HepG2 (cell line): ENCODE data around the gene GHRH. TPM values are rescaled to one million over a fixed set of nuclear protein-coding genes. Genes with fewer than 3 reads are reported as not detected.
A peak's percentile ranks its signal among the peaks of the same experiment; 100 is the strongest.

ENCODE experiments used
- GATAD2A ChIP-seq: IDR thresholded peaks from 2 replicates; pipeline ENCODE4 v1.6.1; 2016
- GFI1 ChIP-seq: sonication (generic); formaldehyde crosslinking; IDR thresholded peaks from 2 replicates; pipeline ENCODE4 v1.5.0; 2020; ENCODE audit warnings: missing genetic modification reagents, mild to moderate bottlenecking, borderline replicate concordance
- HDAC1 ChIP-seq: sonication (generic); formaldehyde crosslinking; IDR thresholded peaks from 2 replicates; pipeline ENCODE4 v1.5.1; 2020; ENCODE audit warnings: mild to moderate bottlenecking, missing genetic modification reagents
- RCOR2 ChIP-seq: IDR thresholded peaks from 2 replicates; pipeline ENCODE4 v1.6.1; 2016; ENCODE audit warnings: missing biosample characterization, missing genetic modification reagents
- SIN3A ChIP-seq: IDR thresholded peaks from 2 replicates; pipeline ENCODE4 v1.6.1; 2011; ENCODE audit warnings: low read depth, mild to moderate bottlenecking, control low read depth, low read length, borderline replicate concordance
- SKI ChIP-seq: fragments of 450-650 bp; IDR thresholded peaks from one replicate; pipeline ENCODE4 v1.6.1; 2018; ENCODE audit warnings: mild to moderate bottlenecking; ENCODE audit not compliant: partially characterized antibody
- TBP ChIP-seq: sonication (generic); formaldehyde crosslinking; IDR thresholded peaks from 2 replicates; pipeline ENCODE4 v1.5.0; 2020; ENCODE audit warnings: missing genetic modification reagents
- ZBTB7A ChIP-seq: sonication (generic); formaldehyde crosslinking; IDR thresholded peaks from 2 replicates; pipeline ENCODE4 v1.8.0; 2022; ENCODE audit warnings: mild to moderate bottlenecking, missing genetic modification reagents
- ZFX ChIP-seq: sonication (generic); formaldehyde crosslinking; IDR thresholded peaks from 2 replicates; pipeline ENCODE4 v1.4.0; 2020; ENCODE audit warnings: mild to moderate bottlenecking, low read depth, missing genetic modification reagents, moderate library complexity
- ZNF350 ChIP-seq: sonication (generic); formaldehyde crosslinking; IDR thresholded peaks from 2 replicates; pipeline ENCODE4 v1.4.0; 2020; ENCODE audit warnings: mild to moderate bottlenecking, low read depth, missing genetic modification reagents, borderline replicate concordance
- ZNF644 ChIP-seq: IDR thresholded peaks from 2 replicates; pipeline ENCODE4 v1.6.1; 2016; ENCODE audit warnings: low read depth
- polyA plus RNA-seq, 8 experiments: library from polyadenylated mRNA; depleted of rRNA in 3 of 8; stranded (reverse) in 7 of 8; unstranded in 1 of 8; fragments of >200 nt; fragmentation: Illumina TruSeq in 4 of 8; extraction: Trizol in 4 of 8; gene quantifications; 2 replicates each; pipeline versions ENCODE4 v1.2.1 to v1.2.3, GENCODE V29; 2011 to 2016; ENCODE audit warnings: low read depth in 4 of 8, missing spikeins in 1 of 8, mixed read lengths in 1 of 8; ENCODE audit not compliant: insufficient read depth in 1 of 8
- total RNA-seq, 5 experiments: library from RNA; depleted of rRNA; stranded (reverse); fragments of >200 nt; fragmentation: Illumina TruSeq; extraction: Trizol; gene quantifications; 2 replicates each; pipeline ENCODE4 v1.2.3, GENCODE V29; 2016; ENCODE audit warnings: low read depth in 1 of 5
- TF ChIP-seq, protein P1 (sequence below): IDR thresholded peaks from 2 replicates; pipeline ENCODE4 v1.6.1; 2016; ENCODE audit warnings: low read depth
- TF ChIP-seq, protein P2 (sequence below): sonication (generic); formaldehyde crosslinking; IDR thresholded peaks from 2 replicates; pipeline ENCODE4 v1.5.0; 2020; ENCODE audit warnings: mild to moderate bottlenecking, missing genetic modification reagents
- TF ChIP-seq, protein P3 (sequence below): sonication (generic); formaldehyde crosslinking; IDR thresholded peaks from 2 replicates; pipeline ENCODE4 v1.4.0; 2020; ENCODE audit warnings: missing genetic modification reagents, borderline replicate concordance
- TF ChIP-seq, protein P4 (sequence below): conservative IDR thresholded peaks from 2 replicates; pipeline ENCODE4 v1.6.1; 2018; ENCODE audit warnings: missing genetic modification reagents
- TF ChIP-seq, protein P5 (sequence below): sonication (generic); formaldehyde crosslinking; IDR thresholded peaks from 2 replicates; pipeline ENCODE4 v1.4.0; 2020; ENCODE audit warnings: missing genetic modification reagents
- TF ChIP-seq, protein P6 (sequence below): IDR thresholded peaks from 2 replicates; pipeline ENCODE4 v1.6.1; 2016

Gene GHRH
- total and polyA plus RNA-seq, 2 of the 13 experiments (the other 11 are each of a cell fraction or from before 2014, with no cell fraction given), result not detected

DNA sequence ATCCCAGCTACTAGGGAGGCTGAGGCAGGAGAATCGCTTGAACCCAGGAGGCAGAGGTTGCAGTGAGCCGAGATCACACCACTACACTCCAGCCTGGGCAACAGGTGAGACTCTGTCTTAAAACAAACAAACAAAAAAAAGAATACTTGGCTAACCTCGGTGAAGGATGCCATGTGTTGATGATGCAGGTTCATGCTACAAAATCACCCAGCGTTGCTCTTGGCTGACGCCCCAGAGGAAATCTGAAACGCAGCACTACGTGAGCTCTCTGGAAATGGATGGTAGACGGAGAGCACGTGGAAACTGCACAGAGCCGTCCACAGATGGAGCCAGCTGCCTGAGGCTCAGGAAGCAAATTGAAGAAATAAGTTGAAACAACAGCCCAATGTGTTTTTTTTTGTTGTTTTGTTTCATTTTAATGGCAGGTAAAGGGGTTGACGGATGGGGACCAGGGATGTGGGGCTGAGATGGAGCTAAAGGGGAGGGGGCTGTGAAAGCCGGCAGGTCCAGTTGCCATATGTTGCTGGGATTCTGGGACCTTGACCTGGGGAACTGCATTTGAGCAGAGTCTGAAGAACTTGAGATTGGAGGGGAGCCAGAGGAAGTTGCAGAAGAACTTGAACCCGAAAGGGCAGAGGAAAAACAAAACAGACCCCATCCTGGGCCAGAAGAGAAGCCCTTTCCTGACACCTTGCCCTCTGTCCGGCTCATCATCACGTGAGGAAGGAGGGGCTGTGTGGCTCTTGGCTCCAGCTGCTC is 15.1 kb upstream of the GHRH start (continued):
- TF ChIP-seq, protein P1, sequence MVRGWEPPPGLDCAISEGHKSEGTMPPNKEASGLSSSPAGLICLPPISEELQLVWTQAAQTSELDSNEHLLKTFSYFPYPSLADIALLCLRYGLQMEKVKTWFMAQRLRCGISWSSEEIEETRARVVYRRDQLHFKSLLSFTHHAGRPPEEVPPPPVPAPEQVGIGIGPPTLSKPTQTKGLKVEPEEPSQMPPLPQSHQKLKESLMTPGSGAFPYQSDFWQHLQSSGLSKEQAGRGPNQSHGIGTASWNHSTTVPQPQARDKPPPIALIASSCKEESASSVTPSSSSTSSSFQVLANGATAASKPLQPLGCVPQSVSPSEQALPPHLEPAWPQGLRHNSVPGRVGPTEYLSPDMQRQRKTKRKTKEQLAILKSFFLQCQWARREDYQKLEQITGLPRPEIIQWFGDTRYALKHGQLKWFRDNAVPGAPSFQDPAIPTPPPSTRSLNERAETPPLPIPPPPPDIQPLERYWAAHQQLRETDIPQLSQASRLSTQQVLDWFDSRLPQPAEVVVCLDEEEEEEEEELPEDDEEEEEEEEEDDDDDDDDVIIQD, result no peak; the same call in 1 of the 2 replicates
- no peak for TF ChIP-seq SKI
- TF ChIP-seq, protein P2, sequence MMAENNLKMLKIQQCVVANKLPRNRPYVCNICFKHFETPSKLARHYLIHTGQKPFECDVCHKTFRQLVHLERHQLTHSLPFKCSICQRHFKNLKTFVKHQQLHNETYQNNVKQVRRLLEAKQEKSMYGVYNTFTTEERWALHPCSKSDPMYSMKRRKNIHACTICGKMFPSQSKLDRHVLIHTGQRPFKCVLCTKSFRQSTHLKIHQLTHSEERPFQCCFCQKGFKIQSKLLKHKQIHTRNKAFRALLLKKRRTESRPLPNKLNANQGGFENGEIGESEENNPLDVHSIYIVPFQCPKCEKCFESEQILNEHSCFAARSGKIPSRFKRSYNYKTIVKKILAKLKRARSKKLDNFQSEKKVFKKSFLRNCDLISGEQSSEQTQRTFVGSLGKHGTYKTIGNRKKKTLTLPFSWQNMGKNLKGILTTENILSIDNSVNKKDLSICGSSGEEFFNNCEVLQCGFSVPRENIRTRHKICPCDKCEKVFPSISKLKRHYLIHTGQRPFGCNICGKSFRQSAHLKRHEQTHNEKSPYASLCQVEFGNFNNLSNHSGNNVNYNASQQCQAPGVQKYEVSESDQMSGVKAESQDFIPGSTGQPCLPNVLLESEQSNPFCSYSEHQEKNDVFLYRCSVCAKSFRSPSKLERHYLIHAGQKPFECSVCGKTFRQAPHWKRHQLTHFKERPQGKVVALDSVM (CRISPR knock-in tag), result no peak
- no peak for TF ChIP-seq HDAC1 (CRISPR knock-in tag)
- TF ChIP-seq RCOR2, result no peak
- peak; percentile 65; the same call in 1 of the 2 replicates for TF ChIP-seq ZBTB7A (CRISPR knock-in tag)
- no peak for TF ChIP-seq TBP (CRISPR knock-in tag)
- TF ChIP-seq, protein P3, sequence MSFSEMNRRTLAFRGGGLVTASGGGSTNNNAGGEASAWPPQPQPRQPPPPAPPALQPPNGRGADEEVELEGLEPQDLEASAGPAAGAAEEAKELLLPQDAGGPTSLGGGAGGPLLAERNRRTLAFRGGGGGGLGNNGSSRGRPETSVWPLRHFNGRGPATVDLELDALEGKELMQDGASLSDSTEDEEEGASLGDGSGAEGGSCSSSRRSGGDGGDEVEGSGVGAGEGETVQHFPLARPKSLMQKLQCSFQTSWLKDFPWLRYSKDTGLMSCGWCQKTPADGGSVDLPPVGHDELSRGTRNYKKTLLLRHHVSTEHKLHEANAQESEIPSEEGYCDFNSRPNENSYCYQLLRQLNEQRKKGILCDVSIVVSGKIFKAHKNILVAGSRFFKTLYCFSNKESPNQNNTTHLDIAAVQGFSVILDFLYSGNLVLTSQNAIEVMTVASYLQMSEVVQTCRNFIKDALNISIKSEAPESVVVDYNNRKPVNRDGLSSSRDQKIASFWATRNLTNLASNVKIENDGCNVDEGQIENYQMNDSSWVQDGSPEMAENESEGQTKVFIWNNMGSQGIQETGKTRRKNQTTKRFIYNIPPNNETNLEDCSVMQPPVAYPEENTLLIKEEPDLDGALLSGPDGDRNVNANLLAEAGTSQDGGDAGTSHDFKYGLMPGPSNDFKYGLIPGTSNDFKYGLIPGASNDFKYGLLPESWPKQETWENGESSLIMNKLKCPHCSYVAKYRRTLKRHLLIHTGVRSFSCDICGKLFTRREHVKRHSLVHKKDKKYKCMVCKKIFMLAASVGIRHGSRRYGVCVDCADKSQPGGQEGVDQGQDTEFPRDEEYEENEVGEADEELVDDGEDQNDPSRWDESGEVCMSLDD (CRISPR knock-in tag), result no peak
- TF ChIP-seq, protein P4, sequence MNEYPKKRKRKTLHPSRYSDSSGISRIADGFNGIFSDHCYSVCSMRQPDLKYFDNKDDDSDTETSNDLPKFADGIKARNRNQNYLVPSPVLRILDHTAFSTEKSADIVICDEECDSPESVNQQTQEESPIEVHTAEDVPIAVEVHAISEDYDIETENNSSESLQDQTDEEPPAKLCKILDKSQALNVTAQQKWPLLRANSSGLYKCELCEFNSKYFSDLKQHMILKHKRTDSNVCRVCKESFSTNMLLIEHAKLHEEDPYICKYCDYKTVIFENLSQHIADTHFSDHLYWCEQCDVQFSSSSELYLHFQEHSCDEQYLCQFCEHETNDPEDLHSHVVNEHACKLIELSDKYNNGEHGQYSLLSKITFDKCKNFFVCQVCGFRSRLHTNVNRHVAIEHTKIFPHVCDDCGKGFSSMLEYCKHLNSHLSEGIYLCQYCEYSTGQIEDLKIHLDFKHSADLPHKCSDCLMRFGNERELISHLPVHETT (CRISPR knock-in tag), result no peak
- TF ChIP-seq, protein P5, sequence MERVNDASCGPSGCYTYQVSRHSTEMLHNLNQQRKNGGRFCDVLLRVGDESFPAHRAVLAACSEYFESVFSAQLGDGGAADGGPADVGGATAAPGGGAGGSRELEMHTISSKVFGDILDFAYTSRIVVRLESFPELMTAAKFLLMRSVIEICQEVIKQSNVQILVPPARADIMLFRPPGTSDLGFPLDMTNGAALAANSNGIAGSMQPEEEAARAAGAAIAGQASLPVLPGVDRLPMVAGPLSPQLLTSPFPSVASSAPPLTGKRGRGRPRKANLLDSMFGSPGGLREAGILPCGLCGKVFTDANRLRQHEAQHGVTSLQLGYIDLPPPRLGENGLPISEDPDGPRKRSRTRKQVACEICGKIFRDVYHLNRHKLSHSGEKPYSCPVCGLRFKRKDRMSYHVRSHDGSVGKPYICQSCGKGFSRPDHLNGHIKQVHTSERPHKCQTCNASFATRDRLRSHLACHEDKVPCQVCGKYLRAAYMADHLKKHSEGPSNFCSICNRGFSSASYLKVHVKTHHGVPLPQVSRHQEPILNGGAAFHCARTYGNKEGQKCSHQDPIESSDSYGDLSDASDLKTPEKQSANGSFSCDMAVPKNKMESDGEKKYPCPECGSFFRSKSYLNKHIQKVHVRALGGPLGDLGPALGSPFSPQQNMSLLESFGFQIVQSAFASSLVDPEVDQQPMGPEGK, result no peak
- peak; percentile 52; the same call in 1 of the 2 replicates for TF ChIP-seq GFI1 (CRISPR knock-in tag)
- TF ChIP-seq ZNF350 (CRISPR knock-in tag), result peak; percentile 57; the same call in 1 of the 2 replicates
- no peak for TF ChIP-seq SIN3A
- TF ChIP-seq GATAD2A (CRISPR knock-in tag), result peak; percentile 42; the same call in 1 of the 2 replicates
- TF ChIP-seq ZNF644 (CRISPR knock-in tag), result no peak
- TF ChIP-seq ZFX (CRISPR knock-in tag), result peak; percentile 0; the same call in 1 of the 2 replicates
- TF ChIP-seq, protein P6, sequence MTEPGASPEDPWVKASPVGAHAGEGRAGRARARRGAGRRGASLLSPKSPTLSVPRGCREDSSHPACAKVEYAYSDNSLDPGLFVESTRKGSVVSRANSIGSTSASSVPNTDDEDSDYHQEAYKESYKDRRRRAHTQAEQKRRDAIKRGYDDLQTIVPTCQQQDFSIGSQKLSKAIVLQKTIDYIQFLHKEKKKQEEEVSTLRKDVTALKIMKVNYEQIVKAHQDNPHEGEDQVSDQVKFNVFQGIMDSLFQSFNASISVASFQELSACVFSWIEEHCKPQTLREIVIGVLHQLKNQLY (CRISPR knock-in tag), result no peak
